HepG2 (cell line): ENCODE data around the gene ANKS4B. TPM values are rescaled to one million over a fixed set of nuclear protein-coding genes. Genes with fewer than 3 reads are reported as not detected.

Source experiments
- ATF1 ChIP-seq: IDR thresholded peaks from 2 replicates; pipeline ENCODE4 v1.6.1; 2016; ENCODE audit warnings: mild to moderate bottlenecking, control low read depth
- ATF4 ChIP-seq, 2 experiments: fragments of 450-650 bp in 1 of 2; sonication (generic) in 1 of 2; formaldehyde crosslinking; IDR thresholded peaks; 2 replicates each; pipeline versions ENCODE4 v1.5.0 to v1.8.0; 2020 to 2022; ENCODE audit warnings: mild to moderate bottlenecking in 1 of 2, missing genetic modification reagents in 1 of 2
- CHD4 ChIP-seq: fragments of 200-600 bp; sonication (generic); IDR thresholded peaks from 2 replicates; pipeline ENCODE4 v1.7.0; 2017; ENCODE audit warnings: mild to moderate bottlenecking, low read length, borderline replicate concordance
- GATAD2A ChIP-seq: IDR thresholded peaks from 2 replicates; pipeline ENCODE4 v1.6.1; 2016
- GTF3A ChIP-seq: sonication (generic); formaldehyde crosslinking; conservative IDR thresholded peaks from 2 replicates; pipeline ENCODE4 v1.4.0; 2020; ENCODE audit warnings: mild to moderate bottlenecking, missing genetic modification reagents
- JUND ChIP-seq: sonication (generic); formaldehyde crosslinking; IDR thresholded peaks from 2 replicates; pipeline ENCODE4 v1.8.0; 2022; ENCODE audit warnings: mild to moderate bottlenecking, missing genetic modification reagents
- KDM3A ChIP-seq: IDR thresholded peaks from 2 replicates; pipeline ENCODE4 v1.6.1; 2018; ENCODE audit warnings: low read depth, missing compliant biosample characterization
- KDM4B ChIP-seq: sonication (generic); formaldehyde crosslinking; IDR thresholded peaks from 2 replicates; pipeline ENCODE4 v1.4.0; 2020; ENCODE audit warnings: missing genetic modification reagents
- MAFG ChIP-seq: sonication (generic); formaldehyde crosslinking; IDR thresholded peaks from 2 replicates; pipeline ENCODE4 v1.5.1; 2020; ENCODE audit warnings: mild to moderate bottlenecking, missing genetic modification reagents
- MBNL3 ChIP-seq: fragments of 250-450 bp; sonication (Bioruptor Pico); conservative IDR thresholded peaks from 2 replicates; pipeline ENCODE4 v1.8.0; 2022; ENCODE audit warnings: mild to moderate bottlenecking, inconsistent platforms
- MYPOP ChIP-seq: sonication (generic); formaldehyde crosslinking; IDR thresholded peaks from 2 replicates; pipeline ENCODE4 v1.8.1; 2023; ENCODE audit warnings: mild to moderate bottlenecking, moderate library complexity, missing genetic modification reagents
- NFKBIZ ChIP-seq: IDR thresholded peaks from 2 replicates; pipeline ENCODE4 v1.6.1; 2018; ENCODE audit warnings: missing genetic modification reagents, missing compliant biosample characterization
- PREB ChIP-seq: sonication (generic); formaldehyde crosslinking; IDR thresholded peaks from 2 replicates; pipeline ENCODE4 v1.4.0; 2020; ENCODE audit warnings: missing genetic modification reagents
- SMARCC2 ChIP-seq: fragments of 450-650 bp; IDR thresholded peaks from 2 replicates; pipeline ENCODE4 v1.6.1; 2017; ENCODE audit warnings: antibody characterized with exemption, mild to moderate bottlenecking
- SMC3 ChIP-seq: IDR thresholded peaks from 2 replicates; pipeline ENCODE4 v1.6.1; 2011; ENCODE audit warnings: low read length, improper control_type of control experiment
- ZBTB43 ChIP-seq: sonication (generic); formaldehyde crosslinking; conservative IDR thresholded peaks from 2 replicates; pipeline ENCODE4 v1.4.0; 2020; ENCODE audit warnings: missing genetic modification reagents
- ZNF142 ChIP-seq: sonication (generic); formaldehyde crosslinking; IDR thresholded peaks from 2 replicates; pipeline ENCODE4 v1.4.0; 2020; ENCODE audit warnings: missing genetic modification reagents
- ZNF432 ChIP-seq: sonication (generic); formaldehyde crosslinking; IDR thresholded peaks from 2 replicates; pipeline ENCODE4 v1.5.0; 2020; ENCODE audit warnings: missing genetic modification reagents, mild to moderate bottlenecking, borderline replicate concordance
- ZNF451 ChIP-seq: sonication (generic); formaldehyde crosslinking; IDR thresholded peaks from 2 replicates; pipeline ENCODE4 v1.5.0; 2020; ENCODE audit warnings: mild to moderate bottlenecking, missing genetic modification reagents
- ZNF547 ChIP-seq: sonication (generic); formaldehyde crosslinking; IDR thresholded peaks from 2 replicates; pipeline ENCODE4 v1.5.1; 2020; ENCODE audit warnings: mild to moderate bottlenecking, missing genetic modification reagents
- ZNF747 ChIP-seq: sonication (generic); formaldehyde crosslinking; IDR thresholded peaks from 2 replicates; pipeline ENCODE4 v1.8.1; 2023; ENCODE audit warnings: missing genetic modification reagents, mild to moderate bottlenecking, borderline replicate concordance
- polyA plus RNA-seq, 8 experiments: library from polyadenylated mRNA; depleted of rRNA in 3 of 8; stranded (reverse) in 7 of 8; unstranded in 1 of 8; fragments of >200 nt; fragmentation: Illumina TruSeq in 4 of 8; extraction: Trizol in 4 of 8; gene quantifications; 2 replicates each; pipeline versions ENCODE4 v1.2.1 to v1.2.3, GENCODE V29; 2011 to 2016; ENCODE audit warnings: low read depth in 4 of 8, missing spikeins in 1 of 8, mixed read lengths in 1 of 8; ENCODE audit not compliant: insufficient read depth in 1 of 8
- total RNA-seq, 5 experiments: library from RNA; depleted of rRNA; stranded (reverse); fragments of >200 nt; fragmentation: Illumina TruSeq; extraction: Trizol; gene quantifications; 2 replicates each; pipeline ENCODE4 v1.2.3, GENCODE V29; 2016; ENCODE audit warnings: low read depth in 1 of 5

ANKS4B gene
- total and polyA plus RNA-seq, 2 of the 13 experiments (the other 11 are each of a cell fraction or from before 2014, with no cell fraction given), result 6.5 to 30.0 TPM

- peak; percentile 73; the same call in 1 of the 2 replicates for TF ChIP-seq ZBTB43 (CRISPR knock-in tag)
- peak; percentile 77 for TF ChIP-seq ATF1 (CRISPR knock-in tag)
- TF ChIP-seq GATAD2A, result peak; percentile 96
- TF ChIP-seq SMARCC2, result no peak
- TF ChIP-seq ZNF142 (CRISPR knock-in tag), result no peak
- TF ChIP-seq MYPOP (CRISPR knock-in tag), result peak; percentile 92
- no peak for TF ChIP-seq JUND
- TF ChIP-seq ATF4 (CRISPR knock-in tag; IDR thresholded peaks at IDR 0.05), result no peak
- no peak for TF ChIP-seq MBNL3 (CRISPR knock-in tag)
- TF ChIP-seq GTF3A, result no peak
- TF ChIP-seq MAFG, result no peak
- peak; percentile 72; the same call in 1 of the 2 replicates for TF ChIP-seq ZNF547 (CRISPR knock-in tag)
- TF ChIP-seq KDM3A (CRISPR knock-in tag), result no peak
- peak; percentile 86 for TF ChIP-seq KDM4B
- peak; percentile 33; the same call in 1 of the 2 replicates for TF ChIP-seq SMC3
- peak; percentile 54; the same call in 1 of the 2 replicates for TF ChIP-seq ZNF747 (CRISPR knock-in tag)
- TF ChIP-seq NFKBIZ (CRISPR knock-in tag), result peak; percentile 86; the same call in 1 of the 2 replicates
- peak; percentile 71; the same call in 1 of the 2 replicates for TF ChIP-seq CHD4
- TF ChIP-seq PREB (CRISPR knock-in tag), result no peak
- no peak for TF ChIP-seq ZNF451 (CRISPR knock-in tag)
- TF ChIP-seq ZNF432 (CRISPR knock-in tag), result no peak
Observed at GRCh38 chr16:21233521-21234150, at the start of gene ANKS4B (continued).
